IPS-20b (cell line): ENCODE results near the gene ATP2B3.
A peak's percentile ranks its signal among the peaks of the same experiment; 100 is the strongest.

Experiments
- H3K27ac ChIP-seq: one replicate; pipeline ENCODE4 v1.5.1; 2013; ENCODE audit warnings: low read length
- H3K27me3 ChIP-seq: 2 replicates; pipeline ENCODE4 v1.6.1; 2013; ENCODE audit warnings: mild to moderate bottlenecking, low read length, inconsistent platforms; ENCODE audit not compliant: insufficient read depth
- H3K36me3 ChIP-seq: 2 replicates; pipeline ENCODE4 v1.6.1; 2013; ENCODE audit warnings: low read depth, mild to moderate bottlenecking, inconsistent platforms, low read length, moderate library complexity; ENCODE audit not compliant: insufficient read depth
- H3K4me1 ChIP-seq: 2 replicates; pipeline ENCODE4 v1.6.1; 2013; ENCODE audit warnings: mild to moderate bottlenecking, control low read depth, inconsistent platforms, low read length, moderate library complexity; ENCODE audit not compliant: insufficient read depth
- H3K4me3 ChIP-seq: 2 replicates; pipeline ENCODE4 v1.5.1; 2013; ENCODE audit warnings: mild to moderate bottlenecking, low read length, inconsistent platforms
- H3K9ac ChIP-seq: 2 replicates; pipeline ENCODE4 v1.6.1; 2013; ENCODE audit warnings: low read depth, mild to moderate bottlenecking, inconsistent platforms, low read length, moderate library complexity
- H3K9me3 ChIP-seq: 2 replicates; pipeline ENCODE4 v1.6.1; 2013; ENCODE audit warnings: mild to moderate bottlenecking, low read depth, low read length, inconsistent platforms; ENCODE audit not compliant: insufficient read depth

The ATP2B3 gene

DNA sequence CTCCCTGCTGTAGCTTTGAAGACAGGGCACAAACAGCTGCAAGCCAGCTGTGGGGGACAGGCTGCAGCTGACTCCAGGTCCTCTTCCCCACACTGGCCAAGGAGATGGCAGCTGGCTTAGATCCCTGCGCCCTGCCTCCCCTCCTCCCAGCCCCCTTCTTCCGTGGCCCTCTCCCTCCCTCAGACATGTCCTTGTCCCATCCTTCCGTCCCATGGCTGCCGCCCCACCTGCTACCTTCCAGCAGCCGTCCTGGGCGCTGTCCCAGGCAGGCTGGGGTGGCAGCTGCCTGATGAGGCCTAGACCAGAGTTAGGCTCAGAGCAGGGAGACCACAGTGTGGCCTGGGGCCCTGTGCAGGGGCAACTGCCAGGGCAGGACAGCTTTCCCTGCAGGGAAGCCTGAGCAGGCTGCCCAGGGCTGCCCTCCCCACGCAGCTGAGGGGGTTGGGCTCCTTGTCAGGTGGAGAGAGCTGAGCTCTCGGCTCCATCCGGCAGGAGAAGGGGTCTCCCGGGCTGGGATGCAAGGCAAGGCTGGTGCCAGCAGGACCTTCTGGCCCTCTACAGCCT is 26.0 kb upstream of the ATP2B3 start:
- H3K36me3 ChIP-seq = no peaks in the 10 kb centered on the region
- no peaks in the 10 kb centered on the region for H3K9me3 ChIP-seq
- H3K27me3 ChIP-seq = no peaks in the 10 kb centered on the region; the same call in 1 of the 2 replicates
- H3K4me3 ChIP-seq = no peak overlapping the region
- H3K9ac ChIP-seq = no peak overlapping the region
- H3K4me1 ChIP-seq = no peaks in the 10 kb centered on the region
- H3K27ac ChIP-seq = no peak overlapping the region

DNA sequence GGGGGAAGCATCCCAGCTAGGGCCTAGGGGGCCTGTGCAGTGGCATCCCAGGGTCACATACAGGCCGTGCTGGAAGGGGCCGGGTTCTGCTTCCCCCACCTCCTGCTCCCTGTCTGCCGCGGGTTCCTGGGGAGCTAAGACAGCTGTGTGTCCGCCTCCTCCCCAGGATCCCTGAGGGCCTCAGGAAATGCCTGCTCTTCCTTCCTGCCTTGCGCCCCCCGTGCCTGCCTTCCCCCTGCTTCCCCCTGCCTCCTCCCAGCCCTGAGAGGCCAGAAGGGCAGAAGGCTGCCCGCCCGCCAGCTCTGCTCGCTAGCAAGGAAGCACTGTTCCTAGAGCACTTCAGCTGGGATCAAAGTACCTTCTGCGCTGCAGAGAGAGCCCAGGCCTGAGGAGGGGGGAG is 25.5 kb upstream of the ATP2B3 start:
- no peak overlapping the region for H3K4me3 ChIP-seq
- no peak overlapping the region for H3K9ac ChIP-seq

DNA sequence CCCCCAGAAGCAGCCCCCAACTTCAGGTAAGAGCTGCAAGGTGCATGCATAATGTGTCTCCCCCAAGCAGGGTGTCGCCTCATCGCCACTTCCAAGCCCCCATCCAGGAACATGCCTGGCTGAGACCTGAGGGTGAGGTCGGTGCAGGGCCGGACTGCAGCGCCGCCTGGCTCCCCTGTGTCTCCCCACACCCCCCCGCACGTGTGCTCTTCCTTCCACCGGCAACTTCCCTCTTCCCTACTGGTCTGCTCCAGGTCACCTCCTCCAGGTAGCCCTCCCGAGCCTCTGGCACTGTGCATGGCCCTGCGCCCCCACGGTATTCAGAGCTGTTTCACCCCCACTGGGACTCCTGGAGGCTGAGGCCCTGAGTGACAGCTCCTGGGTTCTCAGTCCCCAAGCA is 24.9 kb upstream of the ATP2B3 start:
- Histone ChIP-seq H3K4me1 (no peaks in the 10 kb centered on the region), H3K9ac (no peak overlapping the region), H3K36me3 (no peaks in the 10 kb centered on the region), H3K9me3 (no peaks in the 10 kb centered on the region), H3K27ac (no peak overlapping the region), H3K4me3 (no peak overlapping the region), H3K27me3 (no peaks in the 10 kb centered on the region; the same call in 1 of the 2 replicates)

More for the DNA sequence above, 25.5 kb upstream of the ATP2B3 start:
- no peak overlapping the region for H3K27ac ChIP-seq
- no peaks in the 10 kb centered on the region for H3K36me3 ChIP-seq
- H3K27me3 ChIP-seq = no peaks in the 10 kb centered on the region; the same call in 1 of the 2 replicates
- H3K9me3 ChIP-seq = no peaks in the 10 kb centered on the region
- no peaks in the 10 kb centered on the region for H3K4me1 ChIP-seq

DNA sequence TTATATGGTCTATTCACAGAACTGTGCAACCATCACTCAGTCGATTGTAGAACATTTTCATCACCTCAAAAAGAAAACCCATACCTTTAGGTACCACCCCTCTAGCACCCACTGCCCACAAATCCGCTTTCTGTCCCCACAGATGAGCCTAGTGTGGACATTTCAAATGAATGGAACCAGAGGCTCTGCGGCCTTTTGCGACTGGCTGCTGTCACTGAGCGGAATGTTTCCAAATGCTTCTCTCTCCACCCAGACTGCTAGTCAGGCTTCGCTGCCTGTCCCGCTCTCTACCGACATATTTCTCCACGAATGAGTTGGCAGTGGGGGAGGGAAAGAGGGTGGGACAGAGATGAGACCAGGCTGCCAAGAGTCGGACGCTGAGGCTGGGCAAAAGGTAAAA is 24.4 kb upstream of the ATP2B3 start:
- H3K27me3 ChIP-seq = no peaks in the 10 kb centered on the region; the same call in 1 of the 2 replicates
- no peak overlapping the region for H3K9ac ChIP-seq

DNA sequence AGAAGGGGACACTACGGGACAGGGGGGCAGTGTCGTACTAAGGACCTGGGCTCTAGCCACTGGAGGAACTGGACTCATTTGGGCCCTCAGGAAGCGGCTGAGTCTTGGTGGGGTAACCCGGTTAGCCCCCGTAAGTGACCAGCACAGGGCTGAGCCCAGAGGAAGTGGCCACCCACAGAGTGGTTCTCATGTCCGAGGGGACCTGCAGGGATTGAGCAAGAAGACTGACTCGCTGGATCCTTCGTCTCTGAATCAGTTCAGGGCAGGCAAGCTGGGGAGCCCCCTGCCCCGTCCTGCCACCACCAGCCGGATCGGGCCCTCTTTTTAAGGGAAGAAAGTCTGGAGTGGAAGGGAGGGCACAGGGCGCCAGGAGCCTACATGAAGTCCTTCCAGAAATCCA is 23.4 kb upstream of the ATP2B3 start:
- no peak overlapping the region for H3K4me3 ChIP-seq
- no peak overlapping the region for H3K27ac ChIP-seq
- no peak overlapping the region for H3K9ac ChIP-seq
- no peaks in the 10 kb centered on the region for H3K4me1 ChIP-seq
- H3K36me3 ChIP-seq = no peaks in the 10 kb centered on the region
- H3K27me3 ChIP-seq = no peaks in the 10 kb centered on the region; the same call in 1 of the 2 replicates
- no peaks in the 10 kb centered on the region for H3K9me3 ChIP-seq

More for the DNA sequence above, 24.4 kb upstream of the ATP2B3 start:
- no peak overlapping the region for H3K27ac ChIP-seq
- no peaks in the 10 kb centered on the region for H3K9me3 ChIP-seq
- no peak overlapping the region for H3K4me3 ChIP-seq
- no peaks in the 10 kb centered on the region for H3K36me3 ChIP-seq
- no peaks in the 10 kb centered on the region for H3K4me1 ChIP-seq

DNA sequence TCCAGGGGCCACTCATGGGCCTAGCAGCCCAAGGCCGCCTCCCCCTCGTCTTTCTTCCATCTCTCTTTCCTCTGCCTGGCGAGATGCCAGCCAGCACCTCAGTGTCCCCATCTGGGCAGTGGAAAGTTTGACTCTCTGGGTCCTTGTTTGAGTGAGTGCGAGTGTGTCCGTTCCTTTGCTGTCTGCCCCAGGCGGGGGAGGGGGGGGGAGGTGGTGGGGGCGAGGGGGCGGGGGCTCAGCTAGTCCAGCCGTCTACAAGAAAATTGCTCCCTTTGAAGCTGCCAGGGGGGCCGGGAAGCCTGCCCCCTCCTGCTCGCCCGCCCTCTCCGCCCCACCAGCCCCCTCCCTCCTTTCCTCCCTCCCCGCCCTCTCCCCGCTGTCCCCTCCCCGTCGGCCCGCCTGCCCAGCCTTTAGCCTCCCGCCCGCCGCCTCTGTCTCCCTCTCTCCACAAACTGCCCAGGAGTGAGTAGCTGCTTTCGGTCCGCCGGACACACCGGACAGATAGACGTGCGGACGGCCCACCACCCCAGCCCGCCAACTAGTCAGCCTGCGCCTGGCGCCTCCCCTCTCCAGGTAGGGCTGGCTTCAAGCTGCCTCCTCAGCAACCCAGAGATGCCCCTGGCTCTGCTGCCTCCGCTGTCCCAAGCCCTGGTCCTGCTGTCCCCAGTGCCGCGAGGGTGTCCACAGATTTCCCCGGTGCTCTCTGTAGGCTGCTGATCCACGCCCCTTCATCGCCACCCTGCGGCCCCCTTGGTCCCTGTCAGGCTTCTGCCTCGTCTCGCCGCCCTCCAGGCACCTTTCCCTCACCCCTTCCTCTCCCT is 22.7 kb upstream of the ATP2B3 start, which contains the start of gene BGN:
BGN (plus strand) TSS at position 440 of the 821 bp plus-strand sequence. CDS start 9,652 bp downstream, outside the sequence.
- H3K4me1 ChIP-seq = no peaks in the 10 kb centered on the region
- no peaks in the 10 kb centered on the region for H3K9me3 ChIP-seq
- H3K36me3 ChIP-seq = no peaks in the 10 kb centered on the region
- no peak within 1 kb of the TSS for H3K9ac ChIP-seq
- no peak within 1 kb of the TSS for H3K27ac ChIP-seq
- peak within 1 kb of the TSS; percentile 57; the same call in 1 of the 2 replicates for H3K4me3 ChIP-seq
- no peaks in the 10 kb centered on the region; the same call in 1 of the 2 replicates for H3K27me3 ChIP-seq

DNA sequence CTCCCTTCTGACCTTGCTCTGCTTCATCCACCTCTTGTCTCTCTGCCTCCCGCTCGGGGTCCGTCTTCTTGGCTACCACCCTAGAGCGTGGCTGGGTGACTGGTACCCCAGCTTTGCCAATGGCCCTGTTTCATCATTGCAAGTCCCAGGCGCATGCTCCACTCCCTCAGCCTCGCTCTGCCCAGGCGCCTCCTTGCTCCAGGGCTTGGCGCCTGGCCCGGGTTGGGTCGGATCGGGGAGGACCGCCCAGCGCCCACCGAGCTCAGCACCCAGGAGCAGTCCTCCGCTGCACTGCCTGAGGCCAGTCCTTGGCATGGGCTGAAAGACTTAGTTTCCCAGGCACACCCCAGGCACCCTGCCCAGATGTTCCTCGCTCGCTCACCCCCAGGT is 22.1 kb upstream of the ATP2B3 start:
- no peaks in the 10 kb centered on the region for H3K9me3 ChIP-seq
- no peaks in the 10 kb centered on the region for H3K36me3 ChIP-seq
- no peaks in the 10 kb centered on the region for H3K4me1 ChIP-seq
- H3K27me3 ChIP-seq = no peaks in the 10 kb centered on the region; the same call in 1 of the 2 replicates
- no peak overlapping the region for H3K9ac ChIP-seq
- H3K27ac ChIP-seq = no peak overlapping the region
- H3K4me3 ChIP-seq = peak overlapping the region; percentile 57; the same call in 1 of the 2 replicates

DNA sequence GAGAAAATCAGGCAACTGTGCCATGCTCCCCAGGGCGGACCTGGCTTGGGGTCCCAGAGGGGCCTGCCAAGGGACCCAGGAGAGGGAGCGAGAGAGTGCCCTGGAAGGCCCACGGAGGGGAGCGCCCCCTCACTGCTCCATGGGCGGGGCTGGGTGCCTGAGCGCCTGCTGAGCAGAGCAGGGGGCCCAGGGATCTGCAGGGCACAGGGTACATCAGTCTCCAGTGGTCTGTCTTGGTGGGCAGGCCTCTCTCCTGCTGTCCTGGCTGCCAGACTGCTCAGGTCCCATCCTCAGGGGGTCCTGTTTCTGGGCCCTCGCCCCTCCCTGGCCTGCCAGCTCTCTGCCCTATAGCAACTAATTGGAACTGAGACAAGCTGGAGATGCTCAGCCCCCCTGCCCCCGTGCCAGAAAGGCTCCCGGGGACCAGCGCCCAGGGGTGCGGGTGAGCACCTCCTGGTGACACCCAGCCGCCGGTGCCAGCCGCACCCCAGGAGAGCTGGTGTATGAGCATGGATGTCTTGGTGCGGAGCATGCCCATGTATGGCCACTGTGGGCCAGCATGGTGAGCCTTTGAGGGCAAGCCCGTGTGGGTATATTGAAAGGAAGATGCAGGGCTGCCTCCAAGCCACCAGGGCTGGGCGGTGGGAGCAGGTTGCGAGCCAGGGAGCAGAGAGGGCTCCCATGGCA is 21.4 kb upstream of the ATP2B3 start:
- H3K27me3 ChIP-seq = no peaks in the 10 kb centered on the region; the same call in 1 of the 2 replicates
- no peak overlapping the region for H3K27ac ChIP-seq
- no peak overlapping the region for H3K9ac ChIP-seq
- H3K4me3 ChIP-seq = no peak overlapping the region
- no peaks in the 10 kb centered on the region for H3K4me1 ChIP-seq
- H3K9me3 ChIP-seq = no peaks in the 10 kb centered on the region
- no peaks in the 10 kb centered on the region for H3K36me3 ChIP-seq

DNA sequence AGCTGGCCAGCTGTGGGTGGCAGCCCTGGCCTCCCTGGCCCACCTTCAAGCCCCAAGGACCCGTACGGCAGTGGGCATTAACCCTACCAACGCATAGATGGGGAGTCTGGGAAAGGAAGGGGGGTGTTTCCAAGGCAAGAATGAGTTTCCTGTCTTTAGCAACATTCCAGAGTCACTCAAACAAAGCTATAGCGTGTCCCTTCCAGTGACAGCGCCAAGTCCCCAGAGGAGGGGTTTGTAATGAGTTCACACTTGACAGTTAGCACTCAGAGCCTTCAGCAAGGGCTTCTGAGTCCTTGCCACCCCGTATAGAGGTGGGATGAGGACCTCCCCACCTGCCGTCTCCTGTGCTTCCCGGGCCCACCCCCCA is 20.9 kb upstream of the ATP2B3 start:
- Histone ChIP-seq H3K9me3 (no peaks in the 10 kb centered on the region), H3K4me3 (no peak overlapping the region), H3K36me3 (no peaks in the 10 kb centered on the region), H3K27ac (no peak overlapping the region), H3K9ac (no peak overlapping the region), H3K4me1 (no peaks in the 10 kb centered on the region), H3K27me3 (no peaks in the 10 kb centered on the region; the same call in 1 of the 2 replicates)

DNA sequence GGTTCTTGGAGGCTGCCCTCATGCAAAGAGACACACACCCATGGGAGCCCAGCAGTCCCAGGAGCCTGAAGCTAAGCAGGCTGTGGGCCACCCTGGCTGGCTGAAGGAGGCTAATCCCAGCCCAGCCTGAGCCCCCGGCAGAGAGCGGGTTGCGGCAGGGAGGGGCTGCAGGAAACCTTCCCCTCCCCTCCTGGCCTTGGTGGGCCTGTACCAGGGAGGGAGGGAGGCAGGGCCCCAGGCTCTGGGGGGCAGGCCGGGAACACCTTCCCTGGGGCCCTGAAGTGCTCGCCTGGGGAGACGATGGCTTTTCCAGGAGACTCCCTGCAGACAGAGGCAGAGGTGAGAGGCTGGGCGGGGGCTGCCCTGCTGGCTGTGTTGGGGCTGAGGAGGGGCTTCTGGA is 19.0 kb upstream of the ATP2B3 start:
- H3K4me1 ChIP-seq = no peaks in the 10 kb centered on the region
- no peak overlapping the region for H3K9ac ChIP-seq

DNA sequence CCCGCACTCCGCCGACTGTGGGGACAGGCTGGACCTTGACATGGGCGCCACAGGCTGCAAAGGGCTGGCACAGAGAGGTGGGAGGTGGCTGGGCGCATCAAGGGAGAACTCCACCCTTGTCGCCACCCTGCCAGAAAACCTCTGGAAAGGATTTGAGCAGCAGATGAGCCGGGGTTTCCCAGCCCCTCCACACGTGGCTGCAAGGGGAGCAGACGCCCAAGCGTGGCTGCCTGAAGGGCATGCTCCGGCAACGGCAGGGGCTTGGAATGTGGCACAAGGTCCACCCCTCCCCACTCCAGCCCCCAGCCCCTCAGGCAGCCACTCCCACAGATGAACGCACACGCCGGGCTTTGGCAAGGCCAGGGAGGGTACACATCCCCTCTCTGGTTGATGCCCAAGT is 18.1 kb upstream of the ATP2B3 start:
- Histone ChIP-seq H3K9ac (no peak overlapping the region), H3K9me3 (no peaks in the 10 kb centered on the region), H3K4me3 (no peak overlapping the region), H3K27ac (no peak overlapping the region), H3K4me1 (no peaks in the 10 kb centered on the region), H3K27me3 (no peaks in the 10 kb centered on the region; the same call in 1 of the 2 replicates), H3K36me3 (no peaks in the 10 kb centered on the region)

More for the DNA sequence above, 19.0 kb upstream of the ATP2B3 start:
- Histone ChIP-seq H3K27ac (no peak overlapping the region), H3K4me3 (no peak overlapping the region), H3K36me3 (no peaks in the 10 kb centered on the region), H3K27me3 (no peaks in the 10 kb centered on the region; the same call in 1 of the 2 replicates), H3K9me3 (no peaks in the 10 kb centered on the region)
